SK-N-SH (cell line): ENCODE results near the gene YOD1.

Experiments
- CTCF ChIP-seq: fragments of 200-600 bp; sonication (generic); IDR thresholded peaks from 2 replicates; pipeline ENCODE4 v1.6.1; 2017; ENCODE audit warnings: antibody characterized with exemption, mild to moderate bottlenecking, moderate library complexity
- ZBTB33 ChIP-seq: IDR thresholded peaks from 2 replicates; pipeline ENCODE4 v1.4.0; 2012; ENCODE audit warnings: low read depth, borderline replicate concordance

GRCh38 chr1:207027206-207027777, 23.7 kb downstream of the YOD1 start:
- TF ChIP-seq ZBTB33: no peak
- no peak for TF ChIP-seq CTCF
